H9 (cell line): Measurements from ENCODE around the gene GRID1. TPM values are rescaled to one million over a fixed set of nuclear protein-coding genes. Genes with fewer than 3 reads are reported as not detected.

Source experiments
- DNase-seq: peaks from one replicate; pipeline ENCODE4 v3.0.0-alpha.2; 2017
- H2AFZ ChIP-seq: one replicate; pipeline ENCODE4 v1.6.1; 2013; ENCODE audit warnings: mild to moderate bottlenecking, low read length, control low read depth, moderate library complexity
- H2AK5ac ChIP-seq: 2 replicates; pipeline ENCODE4 v1.6.1; 2013; ENCODE audit warnings: low read length, control low read depth, mixed read lengths; ENCODE audit not compliant: insufficient read length
- H2BK120ac ChIP-seq: one replicate; pipeline ENCODE4 v1.6.1; 2013; ENCODE audit warnings: low read depth, mild to moderate bottlenecking, low read length, control low read depth, inconsistent platforms; ENCODE audit not compliant: poor library complexity, severe bottlenecking
- H2BK12ac ChIP-seq: 2 replicates; pipeline ENCODE4 v1.6.1; 2013; ENCODE audit warnings: low read length, control low read depth, mixed read lengths, low read depth; ENCODE audit not compliant: insufficient read length
- H2BK15ac ChIP-seq: 2 replicates; pipeline ENCODE4 v1.6.1; 2013; ENCODE audit warnings: low read depth, low read length, control low read depth
- H2BK20ac ChIP-seq: one replicate; pipeline ENCODE4 v1.6.1; 2013; ENCODE audit warnings: low read depth, mild to moderate bottlenecking, low read length, control low read depth, inconsistent platforms; ENCODE audit not compliant: poor library complexity, severe bottlenecking
- H2BK5ac ChIP-seq: 2 replicates; pipeline ENCODE4 v1.6.1; 2013; ENCODE audit warnings: low read length, control low read depth, mixed read lengths; ENCODE audit not compliant: insufficient read length
- H3K14ac ChIP-seq: 2 replicates; pipeline ENCODE4 v1.6.1; 2013; ENCODE audit warnings: low read length, control low read depth; ENCODE audit not compliant: insufficient read depth
- H3K18ac ChIP-seq: 2 replicates; pipeline ENCODE4 v1.6.1; 2013; ENCODE audit warnings: low read depth, mild to moderate bottlenecking, mixed read lengths, low read length, control low read depth; ENCODE audit not compliant: insufficient read length
- H3K23ac ChIP-seq: 2 replicates; pipeline ENCODE4 v1.6.1; 2013; ENCODE audit warnings: low read length, control low read depth, mixed read lengths, low read depth; ENCODE audit not compliant: insufficient read length
- H3K23me2 ChIP-seq: 2 replicates; pipeline ENCODE4 v1.6.1; 2013; ENCODE audit warnings: low read depth, mild to moderate bottlenecking, mixed read lengths, low read length, control low read depth; ENCODE audit not compliant: insufficient read length, poor library complexity, severe bottlenecking
- H3K27ac ChIP-seq: 2 replicates; pipeline ENCODE4 v1.5.1; 2013; ENCODE audit warnings: low read length, control low read depth, mixed read lengths, low read depth; ENCODE audit not compliant: insufficient read length
- H3K27me3 ChIP-seq: 2 replicates; pipeline ENCODE4 v1.6.1; 2013; ENCODE audit warnings: low read length, control low read depth, inconsistent platforms; ENCODE audit not compliant: insufficient read depth
- H3K4ac ChIP-seq: 2 replicates; pipeline ENCODE4 v1.6.1; 2013; ENCODE audit warnings: low read depth, mild to moderate bottlenecking, control low read depth, inconsistent platforms, low read length, moderate library complexity
- H3K4me1 ChIP-seq: 2 replicates; pipeline ENCODE4 v1.6.1; 2013; ENCODE audit warnings: low read length, control low read depth, inconsistent platforms; ENCODE audit not compliant: insufficient read depth
- H3K4me2 ChIP-seq: 2 replicates; pipeline ENCODE4 v1.6.1; 2013; ENCODE audit warnings: low read length, control low read depth, mixed read lengths; ENCODE audit not compliant: insufficient read length, insufficient read depth
- H3K56ac ChIP-seq: 2 replicates; pipeline ENCODE4 v1.6.1; 2013; ENCODE audit warnings: low read depth, mild to moderate bottlenecking, mixed read lengths, low read length, control low read depth; ENCODE audit not compliant: insufficient read length
- H3K79me1 ChIP-seq: 2 replicates; pipeline ENCODE4 v1.6.1; 2013; ENCODE audit warnings: low read depth, mild to moderate bottlenecking, moderate library complexity, low read length, control low read depth, inconsistent platforms; ENCODE audit not compliant: insufficient read depth, poor library complexity, severe bottlenecking
- H3K79me2 ChIP-seq: 2 replicates; pipeline ENCODE4 v1.6.1; 2013; ENCODE audit warnings: low read length, control low read depth, inconsistent platforms; ENCODE audit not compliant: insufficient read depth
- H3K9ac ChIP-seq: 2 replicates; pipeline ENCODE4 v1.6.1; 2013; ENCODE audit warnings: low read length, control low read depth, mixed read lengths; ENCODE audit not compliant: insufficient read length; ENCODE audit errors: extremely low read depth
- H3K9me3 ChIP-seq: one replicate; pipeline ENCODE4 v1.6.1; 2013; ENCODE audit warnings: low read depth, low read length, inconsistent platforms; ENCODE audit not compliant: control insufficient read depth
- H3T11ph ChIP-seq: one replicate; pipeline ENCODE4 v1.6.1; 2013; ENCODE audit warnings: mild to moderate bottlenecking, low read length, control low read depth, inconsistent platforms
- H4K20me1 ChIP-seq: one replicate; pipeline ENCODE4 v1.6.1; 2013; ENCODE audit not compliant: control insufficient read depth, insufficient read length, insufficient read depth
- H4K5ac ChIP-seq: 2 replicates; pipeline ENCODE4 v1.6.1; 2013; ENCODE audit warnings: low read depth, mild to moderate bottlenecking, mixed read lengths, low read length, control low read depth; ENCODE audit not compliant: insufficient read length
- H4K8ac ChIP-seq: replicated peaks from 2 replicates; pipeline ENCODE4 v1.6.1; 2013; ENCODE audit warnings: low read length, control low read depth, mixed read lengths, low read depth; ENCODE audit not compliant: insufficient read length
- H4K91ac ChIP-seq: 2 replicates; pipeline ENCODE4 v1.6.1; 2013; ENCODE audit warnings: low read depth, mild to moderate bottlenecking, moderate library complexity, mixed read lengths, low read length, control low read depth; ENCODE audit not compliant: insufficient read length
- H3K27ac Mint-ChIP-seq, 3 experiments: 2 replicates in 2 of 3; 3 replicates in 1 of 3; pipeline ENCODE4 v1.8.0; 2020 to 2021; ENCODE audit warnings: mixed read lengths in 3 of 3, mild to moderate bottlenecking in 1 of 3, moderate library complexity in 1 of 3
- H3K27me3 Mint-ChIP-seq: 2 replicates; pipeline ENCODE4 v1.8.0; 2021; ENCODE audit warnings: low read depth, mild to moderate bottlenecking, moderate library complexity, mixed read lengths
- H3K36me3 Mint-ChIP-seq, 3 experiments: 2 replicates in 2 of 3; 3 replicates in 1 of 3; pipeline ENCODE4 v1.8.0; 2020 to 2021; ENCODE audit warnings: low read depth in 3 of 3, mixed read lengths in 3 of 3; ENCODE audit not compliant: insufficient read depth in 1 of 3
- H3K4me1 Mint-ChIP-seq, 2 experiments: 2 replicates each; pipeline ENCODE4 v1.8.0; 2020; ENCODE audit warnings: mixed read lengths in 2 of 2
- H3K4me3 Mint-ChIP-seq, 2 experiments: 2 replicates in 1 of 2; 3 replicates in 1 of 2; pipeline ENCODE4 v1.8.0; 2020 to 2021; ENCODE audit warnings: mild to moderate bottlenecking in 2 of 2, mixed read lengths in 2 of 2, moderate library complexity in 1 of 2
- H3K9me3 Mint-ChIP-seq, 2 experiments: 2 replicates in 1 of 2; 3 replicates in 1 of 2; pipeline ENCODE4 v1.8.0; 2020; ENCODE audit warnings: mild to moderate bottlenecking in 2 of 2, mixed read lengths in 2 of 2, moderate library complexity in 1 of 2
- WGBS: extraction: QIAGEN DNeasy Blood & Tissue Kit; methylation state at CpG from one replicate; pipeline ENCODE4 v1.1.7; 2013; ENCODE audit warnings: missing lambda C conversion rate, low lambda C conversion rate, mixed read lengths; ENCODE audit not compliant: insufficient read length; ENCODE audit errors: extremely low coverage; 5-methylcytosine and 5-hydroxymethylcytosine counted together
- total RNA-seq: library from RNA; stranded (reverse); gene quantifications from 2 replicates; pipeline ENCODE4 v1.2.1, GENCODE V29; 2021
- TF ChIP-seq, protein P1 (sequence below): fragments of 200-600 bp; sonication (generic); conservative IDR thresholded peaks from 3 replicates; pipeline ENCODE4 v1.8.0; 2021; ENCODE audit warnings: antibody characterized with exemption, mild to moderate bottlenecking

Gene GRID1
- total RNA-seq, 1 experiment from 2014 or later: 0.35 TPM

- no peak overlapping the region for H4K5ac ChIP-seq
- Mint-ChIP-seq H3K27me3 (no peaks in the 10 kb centered on the region), H3K36me3 (no peaks in the 10 kb centered on the region), H3K9me3 (no peaks in the 10 kb centered on the region; a peak in 1 of 5 replicates), H3K27ac (no peak overlapping the region), H3K4me3 (no peak overlapping the region), H3K4me1 (no peaks in the 10 kb centered on the region)
- no peak overlapping the region for H2BK12ac ChIP-seq
- H3T11ph ChIP-seq: no peak overlapping the region
- no peak overlapping the region for H4K91ac ChIP-seq
- H2BK20ac ChIP-seq: no peak overlapping the region
- TF ChIP-seq, protein P1, sequence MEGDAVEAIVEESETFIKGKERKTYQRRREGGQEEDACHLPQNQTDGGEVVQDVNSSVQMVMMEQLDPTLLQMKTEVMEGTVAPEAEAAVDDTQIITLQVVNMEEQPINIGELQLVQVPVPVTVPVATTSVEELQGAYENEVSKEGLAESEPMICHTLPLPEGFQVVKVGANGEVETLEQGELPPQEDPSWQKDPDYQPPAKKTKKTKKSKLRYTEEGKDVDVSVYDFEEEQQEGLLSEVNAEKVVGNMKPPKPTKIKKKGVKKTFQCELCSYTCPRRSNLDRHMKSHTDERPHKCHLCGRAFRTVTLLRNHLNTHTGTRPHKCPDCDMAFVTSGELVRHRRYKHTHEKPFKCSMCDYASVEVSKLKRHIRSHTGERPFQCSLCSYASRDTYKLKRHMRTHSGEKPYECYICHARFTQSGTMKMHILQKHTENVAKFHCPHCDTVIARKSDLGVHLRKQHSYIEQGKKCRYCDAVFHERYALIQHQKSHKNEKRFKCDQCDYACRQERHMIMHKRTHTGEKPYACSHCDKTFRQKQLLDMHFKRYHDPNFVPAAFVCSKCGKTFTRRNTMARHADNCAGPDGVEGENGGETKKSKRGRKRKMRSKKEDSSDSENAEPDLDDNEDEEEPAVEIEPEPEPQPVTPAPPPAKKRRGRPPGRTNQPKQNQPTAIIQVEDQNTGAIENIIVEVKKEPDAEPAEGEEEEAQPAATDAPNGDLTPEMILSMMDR: no peak
- no peaks in the 10 kb centered on the region for H3K23me2 ChIP-seq
- no peaks in the 10 kb centered on the region for H3K79me1 ChIP-seq
- H3K14ac ChIP-seq: no peak overlapping the region; the same call in 1 of the 2 replicates
- no peaks in the 10 kb centered on the region for H3K79me2 ChIP-seq
- WGBS: no CpG with 5 or more reads among the region's 5 CpGs
- no peak for DNase-seq
- no peak overlapping the region for H3K27ac ChIP-seq
- H3K23ac ChIP-seq: no peak overlapping the region
- H2AFZ ChIP-seq: no peak overlapping the region
- H2BK5ac ChIP-seq: no peak overlapping the region
- no peaks in the 10 kb centered on the region for H3K4me1 ChIP-seq
- no peaks in the 10 kb centered on the region for H4K20me1 ChIP-seq
- H3K4ac ChIP-seq: no peak overlapping the region
- H2BK120ac ChIP-seq: no peak overlapping the region
- no peaks in the 10 kb centered on the region for H3K9me3 ChIP-seq
- H3K4me2 ChIP-seq: no peak overlapping the region
- no peak overlapping the region for H3K18ac ChIP-seq
- H4K8ac ChIP-seq: no peak overlapping the region
- no peak overlapping the region for H3K56ac ChIP-seq
- no peak overlapping the region for H3K9ac ChIP-seq
- H2AK5ac ChIP-seq: no peak overlapping the region
- no peak overlapping the region for H2BK15ac ChIP-seq
- no peaks in the 10 kb centered on the region for H3K27me3 ChIP-seq
Observed at GRCh38 chr10:86104156-86104555, 262.4 kb downstream of the GRID1 start.
